Amniotic stem cell (primary cell): ENCODE results near the gene GPR152.
"Not testable (repeated sequence)": the region's sequence is repeated elsewhere in the genome, so short reads cannot be mapped to it uniquely, and the experiment has no call there.

Experiments used
- DNase-seq: peaks from one replicate; lab custom pipeline; 2025; lab: John Stamatoyannopoulos, UW

The GPR152 gene

DNA sequence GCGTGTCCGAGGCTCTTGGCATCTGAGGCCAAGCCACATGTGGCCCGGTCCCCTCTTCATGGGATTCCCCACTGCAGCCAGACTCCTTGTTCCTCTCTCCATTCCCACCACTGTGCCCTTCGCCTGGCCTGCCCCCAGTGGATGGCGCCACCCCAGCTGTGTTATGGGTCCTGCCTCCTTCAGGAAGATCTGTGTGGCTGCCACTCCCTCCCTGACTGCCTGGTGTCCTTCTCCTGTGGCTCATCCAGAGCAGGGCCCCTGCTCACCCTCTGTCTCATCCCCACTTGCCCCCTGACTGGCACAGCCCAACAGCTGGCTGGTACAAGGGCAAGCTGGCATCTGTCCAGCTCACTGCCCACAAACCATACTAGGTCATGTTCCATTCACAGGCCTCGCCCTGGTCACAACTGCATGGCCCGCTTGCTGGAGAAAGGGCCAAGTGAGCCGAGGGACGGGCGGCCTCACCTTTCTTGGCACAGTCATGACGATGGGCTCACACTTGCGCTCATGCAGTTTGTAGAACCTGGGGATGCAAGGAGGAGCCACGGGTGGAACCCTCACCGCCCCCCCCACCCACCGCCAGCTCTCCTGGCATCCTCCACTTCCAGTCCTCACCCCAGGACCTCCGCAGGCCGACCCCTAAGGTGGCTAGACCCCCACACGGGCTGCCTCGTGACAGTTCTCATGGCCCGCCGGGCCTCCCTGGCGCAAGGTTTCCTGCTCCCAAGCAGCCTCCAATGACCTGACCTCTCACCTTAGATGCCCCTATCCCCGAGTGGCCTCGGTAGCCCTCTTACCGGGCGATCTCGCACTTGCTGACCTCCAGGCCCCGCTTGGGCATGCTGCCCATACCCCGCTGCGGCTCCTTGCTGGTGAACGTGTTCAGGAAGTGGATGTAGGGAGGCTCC is 13.0 kb downstream of the GPR152 start:
- no peak for DNase-seq

DNA sequence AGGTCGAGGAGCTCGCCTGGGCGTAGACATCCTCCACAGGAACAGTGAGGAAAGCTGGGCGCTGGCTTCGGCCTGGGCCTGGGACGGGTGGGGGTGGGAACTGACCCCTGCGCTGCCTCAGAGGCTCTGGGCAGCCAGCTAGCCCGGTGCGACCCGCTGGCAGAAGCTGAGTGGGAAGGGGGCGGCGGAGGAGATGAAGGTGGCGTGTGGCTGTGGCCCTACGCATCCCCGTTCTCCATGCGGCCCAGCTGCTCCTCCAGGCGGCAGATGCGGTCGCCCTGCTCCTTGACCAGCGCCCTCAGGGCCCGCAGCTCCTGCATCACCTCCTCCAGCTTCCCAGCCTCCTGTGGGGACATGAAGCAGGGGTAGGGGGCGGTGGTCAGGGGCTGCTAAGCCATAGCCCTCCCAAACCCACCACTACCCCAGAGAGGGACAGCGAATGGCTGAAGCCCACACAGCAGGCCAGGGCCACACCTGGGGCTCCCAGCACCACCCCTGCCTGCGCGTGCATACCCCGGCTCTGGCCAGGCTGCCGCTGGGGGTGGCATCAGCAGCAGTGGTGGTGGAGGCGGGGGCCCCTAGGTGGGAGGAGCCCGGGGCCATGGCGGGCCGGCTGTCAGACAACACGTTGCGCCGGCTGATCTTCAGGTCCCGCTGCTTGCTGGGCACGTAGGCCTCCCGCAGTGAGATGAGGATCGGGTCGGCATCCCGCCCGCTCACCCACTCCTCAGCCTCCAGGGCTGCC is 14.2 kb downstream of the GPR152 start:
- no peak for DNase-seq

DNA sequence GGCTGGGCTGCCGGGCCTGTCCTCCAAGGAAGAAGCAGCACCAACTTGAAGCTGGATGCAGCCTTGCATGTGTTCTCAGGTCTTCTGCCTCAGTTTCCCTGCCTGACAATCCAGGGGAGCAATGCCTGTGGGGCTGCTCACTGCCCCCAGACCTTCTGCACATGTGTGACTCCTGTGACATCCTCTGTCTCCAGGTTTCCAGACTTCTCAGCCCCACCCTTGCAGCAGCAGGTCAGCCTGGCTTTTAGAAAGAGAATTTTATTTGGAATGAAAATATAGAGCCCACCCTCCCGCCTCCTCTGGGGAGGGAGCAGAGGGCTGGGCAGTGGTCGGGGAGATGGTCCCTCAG is 14.7 kb downstream of the GPR152 start:
- no peak for DNase-seq

DNA sequence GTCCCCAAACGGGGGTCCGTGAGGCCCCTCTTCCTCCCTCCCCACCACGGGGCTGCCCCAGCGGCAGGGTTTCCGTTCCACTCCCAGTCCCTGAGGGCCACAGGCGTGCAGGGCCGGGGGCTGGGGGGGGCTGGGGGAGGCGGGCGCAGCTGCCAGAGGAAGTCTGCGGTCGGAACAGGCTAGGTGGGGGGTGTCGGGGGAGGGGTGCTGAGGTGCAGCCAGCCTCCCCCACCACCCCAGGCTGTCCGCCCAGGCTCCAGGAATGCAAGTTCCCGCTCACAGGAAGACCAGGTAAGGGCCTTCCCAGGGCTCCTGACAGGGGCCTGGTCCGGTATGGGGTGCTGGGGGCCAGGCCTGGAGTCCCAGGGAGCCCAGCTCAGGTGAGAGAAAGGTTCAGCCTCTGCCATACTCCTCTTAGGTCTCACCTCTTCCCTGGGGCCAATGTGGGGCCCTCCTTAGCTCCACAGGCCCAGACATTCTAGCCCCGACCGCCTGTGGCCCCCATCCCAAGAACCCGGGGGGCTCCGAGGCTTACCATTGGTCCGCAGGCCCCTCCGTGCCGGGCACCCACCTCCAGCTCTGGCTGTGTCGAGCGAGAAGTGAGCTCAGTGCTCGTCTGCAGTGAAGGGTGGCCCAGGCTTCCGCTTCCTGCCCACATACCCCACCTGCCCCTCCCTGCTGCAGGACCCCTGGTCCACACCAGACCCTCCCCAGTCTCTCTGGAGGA is 15.3 kb downstream of the GPR152 start, which contains the start of gene PTPRCAP:
Gene PTPRCAP (minus strand): TSS at position 601 of the 727 bp plus-strand sequence. CDS start 63 bp downstream, at position 538.
- DNase-seq = no peak

DNA sequence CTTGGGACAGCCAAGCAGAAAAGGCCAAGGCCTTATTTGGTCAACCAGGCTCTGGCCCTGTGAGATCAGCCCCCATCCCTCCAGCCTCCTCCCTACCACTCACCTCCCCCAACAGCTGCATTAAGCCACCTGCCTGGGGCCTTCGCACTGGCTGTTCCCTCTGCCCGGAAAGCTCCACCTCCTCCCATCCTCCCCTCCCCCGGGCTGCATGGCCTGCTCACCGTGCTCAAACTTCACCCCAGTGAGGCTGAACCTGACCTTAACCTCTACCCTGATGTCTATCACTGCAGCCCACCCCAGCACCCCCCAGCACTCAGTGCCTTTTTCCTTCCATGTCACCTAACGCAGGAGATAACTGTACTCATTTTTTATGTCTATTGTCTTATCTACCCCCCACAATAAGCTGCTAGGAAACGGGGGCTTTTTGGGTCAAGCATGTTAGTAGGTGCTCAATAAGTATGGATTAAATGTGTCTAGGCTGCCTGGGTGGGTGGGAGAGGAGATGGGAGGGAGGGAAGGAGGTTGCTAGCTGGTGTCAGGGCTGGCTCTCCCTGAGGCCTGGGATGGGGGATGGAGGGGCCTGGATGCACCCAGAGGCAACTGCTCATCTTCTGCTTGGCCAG is 16.0 kb downstream of the GPR152 start:
- no peak for DNase-seq

DNA sequence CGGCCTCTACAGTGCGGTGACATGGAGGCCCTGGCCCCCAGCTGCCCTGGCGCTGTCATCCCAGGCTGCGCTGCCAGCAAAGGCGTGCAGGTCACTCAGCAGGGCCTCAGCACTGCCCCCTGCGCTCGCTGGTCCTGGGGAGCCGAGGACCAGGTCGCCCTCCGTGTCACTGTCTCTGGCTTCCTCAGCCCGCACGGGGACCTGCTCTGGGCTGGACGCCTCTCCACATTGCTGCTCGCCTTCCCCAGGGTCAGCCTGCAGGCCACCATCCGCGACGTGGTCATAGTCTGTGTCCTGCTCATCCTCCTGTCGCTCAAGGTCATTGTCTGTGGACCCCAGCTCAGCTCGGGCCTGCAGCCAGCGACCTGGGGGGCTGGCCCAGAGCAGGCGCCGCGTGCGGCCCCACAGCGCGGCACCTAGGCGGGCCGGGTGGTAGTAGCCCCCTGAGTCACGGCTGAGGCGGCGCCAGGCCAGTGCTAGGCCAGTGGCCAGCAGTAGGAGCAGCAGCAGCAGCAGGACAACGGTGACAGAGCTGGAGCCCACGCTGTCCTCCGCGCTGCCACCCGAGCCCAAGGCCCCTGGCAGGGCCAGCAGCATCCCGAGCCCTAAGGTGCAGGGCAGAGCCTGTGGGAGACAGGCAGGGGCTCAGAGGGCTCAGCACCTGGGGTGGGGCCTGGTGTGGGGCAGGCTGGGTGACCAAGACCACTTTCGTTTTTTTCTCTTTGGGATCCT is 16.6 kb downstream of the GPR152 start:
- no peak for DNase-seq

DNA sequence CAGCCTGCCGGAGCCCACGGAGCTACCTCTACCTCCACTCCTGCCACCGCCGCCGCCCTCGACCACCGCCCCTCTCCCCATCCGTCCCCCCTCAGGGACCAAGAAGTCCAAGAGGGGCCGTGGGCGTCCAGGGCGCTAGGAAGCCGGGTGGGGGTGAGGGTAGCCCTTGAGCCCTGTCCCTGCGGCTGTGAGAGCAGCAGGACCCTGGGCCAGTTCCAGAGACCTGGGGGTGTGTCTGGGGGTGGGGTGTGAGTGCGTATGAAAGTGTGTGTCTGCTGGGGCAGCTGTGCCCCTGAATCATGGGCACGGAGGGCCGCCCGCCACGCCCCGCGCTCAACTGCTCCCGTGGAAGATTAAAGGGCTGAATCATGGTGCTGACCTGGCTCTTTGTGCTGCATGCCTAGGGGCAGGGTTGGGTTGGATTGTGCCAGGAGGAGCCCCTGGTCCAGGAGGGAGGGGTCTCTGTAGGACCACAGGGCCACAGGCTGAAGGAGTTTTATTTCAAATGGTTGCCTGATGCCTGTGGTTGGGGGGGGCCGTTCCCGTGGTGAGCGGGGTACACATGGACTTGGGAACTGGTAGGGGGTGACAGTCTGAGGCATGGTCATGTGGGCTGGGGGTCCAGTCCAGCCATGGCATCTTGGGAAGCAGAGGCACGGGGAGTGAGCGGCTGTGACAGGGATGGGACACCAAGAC is 17.4 kb downstream of the GPR152 start:
- DNase-seq = no peak

DNA sequence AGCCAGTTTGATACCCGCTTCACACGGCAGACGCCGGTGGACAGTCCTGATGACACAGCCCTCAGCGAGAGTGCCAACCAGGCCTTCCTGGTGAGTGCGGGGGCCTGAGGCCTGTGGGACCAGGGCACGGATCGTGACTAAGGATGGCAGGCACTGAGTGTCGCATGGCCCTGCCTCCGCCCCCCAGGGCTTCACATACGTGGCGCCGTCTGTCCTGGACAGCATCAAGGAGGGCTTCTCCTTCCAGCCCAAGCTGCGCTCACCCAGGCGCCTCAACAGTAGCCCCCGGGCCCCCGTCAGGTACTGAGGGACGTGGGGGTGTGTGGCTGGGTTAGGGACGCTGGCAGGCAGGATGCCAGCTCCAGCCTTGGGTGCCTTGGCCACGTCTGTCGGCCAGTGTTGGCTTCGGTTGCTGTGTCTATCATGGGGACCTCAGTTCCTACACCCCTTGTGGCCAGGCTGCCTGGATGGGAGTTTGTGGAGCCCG is 18.1 kb downstream of the GPR152 start:
- DNase-seq = no peak

DNA sequence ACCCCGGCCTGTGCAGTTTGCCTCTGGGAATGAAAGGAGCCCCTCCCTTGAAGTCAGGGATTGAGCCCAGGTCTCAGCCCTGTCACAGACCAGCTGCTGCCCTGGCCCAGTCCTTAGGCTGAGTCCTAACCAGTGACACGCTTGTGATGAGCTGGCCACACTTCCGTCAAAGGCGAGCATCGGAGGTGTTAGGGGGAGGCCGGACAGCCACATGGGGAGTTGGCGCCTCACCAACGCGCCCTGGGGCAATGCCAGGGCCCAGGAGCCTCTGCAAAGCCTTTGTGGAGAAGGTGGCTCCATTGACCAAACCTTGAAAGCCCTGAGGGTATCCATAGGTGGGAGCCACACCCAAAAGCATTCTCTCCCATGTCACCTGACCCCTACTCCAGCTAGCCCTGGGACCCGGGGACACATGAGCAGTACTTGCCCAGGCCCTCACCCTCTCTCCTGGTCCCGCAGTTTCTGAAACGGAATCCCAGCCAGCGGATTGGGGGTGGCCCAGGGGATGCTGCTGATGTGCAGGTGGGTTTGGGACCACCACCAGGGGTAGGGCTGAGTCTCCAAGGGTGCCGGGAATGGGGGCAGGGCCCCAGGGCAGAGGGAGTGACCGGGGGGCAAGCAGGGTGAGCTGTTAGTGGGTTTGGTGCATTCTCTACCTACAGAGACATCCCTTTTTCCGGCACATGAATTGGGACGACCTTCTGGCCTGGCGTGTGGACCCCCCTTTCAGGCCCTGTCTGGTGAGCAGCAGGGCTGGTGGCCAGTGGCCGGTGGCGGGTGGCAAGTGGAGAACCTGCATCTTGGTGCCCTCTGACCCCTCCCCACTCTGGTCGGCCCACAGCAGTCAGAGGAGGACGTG is 18.8 kb downstream of the GPR152 start:
- DNase-seq = no peak

DNA sequence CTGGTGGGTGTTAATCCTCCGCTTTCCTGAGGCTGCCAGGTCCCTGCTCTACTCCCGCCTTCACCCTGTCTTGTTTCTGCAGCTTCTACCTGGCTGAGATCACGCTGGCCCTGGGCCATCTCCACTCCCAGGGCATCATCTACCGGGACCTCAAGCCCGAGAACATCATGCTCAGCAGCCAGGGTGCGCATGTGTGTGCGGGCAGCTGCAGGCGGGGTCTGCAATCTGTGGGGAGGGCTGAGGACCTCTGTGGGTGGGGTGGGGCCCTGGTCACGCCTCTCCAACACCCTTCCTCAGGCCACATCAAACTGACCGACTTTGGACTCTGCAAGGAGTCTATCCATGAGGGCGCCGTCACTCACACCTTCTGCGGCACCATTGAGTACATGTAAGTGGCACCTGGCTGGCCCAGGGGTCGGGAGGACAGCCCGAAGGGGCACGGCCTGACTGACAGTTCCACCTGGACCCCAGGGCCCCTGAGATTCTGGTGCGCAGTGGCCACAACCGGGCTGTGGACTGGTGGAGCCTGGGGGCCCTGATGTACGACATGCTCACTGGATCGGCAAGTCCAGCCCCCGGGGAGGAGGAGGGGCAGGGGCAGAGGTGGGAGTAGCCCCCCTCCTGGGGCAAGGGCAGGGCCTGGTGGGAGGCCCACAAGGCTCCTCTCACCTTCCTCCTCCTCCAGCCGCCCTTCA is 19.7 kb downstream of the GPR152 start:
- DNase-seq = no peak

DNA sequence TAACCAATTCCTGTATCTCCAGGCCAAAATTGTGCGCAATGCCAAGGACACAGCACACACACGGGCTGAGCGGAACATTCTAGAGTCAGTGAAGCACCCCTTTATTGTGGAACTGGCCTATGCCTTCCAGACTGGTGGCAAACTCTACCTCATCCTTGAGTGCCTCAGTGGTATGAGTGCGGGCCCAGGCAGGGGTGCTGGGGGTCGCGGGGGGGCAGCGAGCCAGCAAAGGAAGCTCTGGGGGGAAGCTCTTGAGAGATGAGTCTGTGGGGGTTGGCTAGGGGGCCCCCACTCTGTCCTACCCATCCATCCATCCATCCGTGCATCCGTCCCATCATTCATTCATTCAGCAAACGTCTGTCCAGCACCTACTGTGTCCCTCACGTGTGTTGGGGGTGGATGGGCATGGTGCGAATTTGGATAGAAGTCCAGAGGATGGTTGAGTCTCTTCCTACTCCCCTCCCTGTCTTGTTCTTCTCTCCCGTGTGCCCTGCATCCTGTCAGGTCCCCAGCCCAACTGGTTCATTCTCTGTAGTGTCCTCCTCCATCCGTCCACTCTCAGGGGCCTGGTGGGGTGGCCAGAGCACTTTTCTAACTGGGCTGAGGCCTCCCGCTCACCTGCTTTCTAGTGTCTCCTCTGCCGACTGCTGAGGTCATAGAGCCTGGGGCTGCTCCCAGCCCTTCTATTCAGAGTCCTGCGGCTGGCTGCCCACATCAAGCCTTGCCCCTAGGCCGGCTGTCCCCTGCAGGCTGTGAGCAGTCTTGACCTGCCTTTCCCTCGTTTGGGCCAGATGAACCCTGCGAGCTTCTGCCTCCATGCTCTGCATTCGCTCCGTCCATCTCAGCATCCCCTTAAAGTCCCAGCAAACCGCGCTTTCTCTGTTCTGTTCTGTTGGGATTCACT is 20.9 kb downstream of the GPR152 start:
- DNase-seq = no peak

DNA sequence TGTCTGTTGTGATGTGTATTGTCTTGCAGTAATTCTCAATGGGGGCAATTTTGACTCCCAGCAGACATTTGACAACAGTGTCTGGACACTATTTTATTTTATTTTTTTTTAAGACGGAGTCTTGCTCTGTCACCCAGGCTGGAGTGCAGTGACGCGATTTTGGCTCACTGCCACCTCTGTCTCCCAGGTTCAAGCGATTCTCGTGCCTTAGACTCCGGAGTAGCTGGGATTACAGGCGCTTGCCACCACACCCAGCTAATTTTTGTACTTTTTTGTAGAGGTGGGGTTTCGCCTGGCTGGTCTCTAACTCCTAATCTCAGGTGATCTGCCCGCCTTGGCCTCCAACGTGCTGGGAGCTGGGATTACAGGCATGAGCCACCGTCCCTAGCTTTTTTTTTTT is 22.8 kb downstream of the GPR152 start:
- no peak for DNase-seq

DNA sequence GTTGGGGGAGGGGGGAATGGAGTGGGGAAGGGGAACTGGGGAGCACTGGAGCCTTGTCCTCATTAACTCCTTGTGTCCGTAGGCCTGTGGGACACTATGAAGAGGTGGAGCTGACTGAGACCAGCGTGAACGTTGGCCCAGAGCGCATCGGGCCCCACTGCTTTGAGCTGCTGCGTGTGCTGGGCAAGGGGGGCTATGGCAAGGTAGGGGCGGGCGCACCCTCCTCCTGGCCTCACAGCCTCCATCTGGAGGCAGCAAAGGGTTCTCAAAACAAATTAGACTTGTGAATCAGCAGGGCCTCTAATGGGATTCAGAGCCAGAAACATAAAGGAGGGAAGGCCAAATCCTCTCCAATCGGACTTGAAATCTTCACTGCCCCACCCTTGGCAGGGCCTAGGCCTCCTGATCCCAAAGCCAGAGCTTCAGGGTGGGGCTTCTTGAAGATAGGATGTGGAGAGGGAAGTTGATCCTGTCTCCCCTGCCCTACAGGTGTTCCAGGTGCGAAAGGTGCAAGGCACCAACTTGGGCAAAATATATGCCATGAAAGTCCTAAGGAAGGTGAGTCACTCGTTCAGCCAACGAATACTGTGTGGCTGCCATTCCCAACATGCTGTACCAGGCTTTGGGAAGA is 23.4 kb downstream of the GPR152 start:
- DNase-seq = no peak

DNA sequence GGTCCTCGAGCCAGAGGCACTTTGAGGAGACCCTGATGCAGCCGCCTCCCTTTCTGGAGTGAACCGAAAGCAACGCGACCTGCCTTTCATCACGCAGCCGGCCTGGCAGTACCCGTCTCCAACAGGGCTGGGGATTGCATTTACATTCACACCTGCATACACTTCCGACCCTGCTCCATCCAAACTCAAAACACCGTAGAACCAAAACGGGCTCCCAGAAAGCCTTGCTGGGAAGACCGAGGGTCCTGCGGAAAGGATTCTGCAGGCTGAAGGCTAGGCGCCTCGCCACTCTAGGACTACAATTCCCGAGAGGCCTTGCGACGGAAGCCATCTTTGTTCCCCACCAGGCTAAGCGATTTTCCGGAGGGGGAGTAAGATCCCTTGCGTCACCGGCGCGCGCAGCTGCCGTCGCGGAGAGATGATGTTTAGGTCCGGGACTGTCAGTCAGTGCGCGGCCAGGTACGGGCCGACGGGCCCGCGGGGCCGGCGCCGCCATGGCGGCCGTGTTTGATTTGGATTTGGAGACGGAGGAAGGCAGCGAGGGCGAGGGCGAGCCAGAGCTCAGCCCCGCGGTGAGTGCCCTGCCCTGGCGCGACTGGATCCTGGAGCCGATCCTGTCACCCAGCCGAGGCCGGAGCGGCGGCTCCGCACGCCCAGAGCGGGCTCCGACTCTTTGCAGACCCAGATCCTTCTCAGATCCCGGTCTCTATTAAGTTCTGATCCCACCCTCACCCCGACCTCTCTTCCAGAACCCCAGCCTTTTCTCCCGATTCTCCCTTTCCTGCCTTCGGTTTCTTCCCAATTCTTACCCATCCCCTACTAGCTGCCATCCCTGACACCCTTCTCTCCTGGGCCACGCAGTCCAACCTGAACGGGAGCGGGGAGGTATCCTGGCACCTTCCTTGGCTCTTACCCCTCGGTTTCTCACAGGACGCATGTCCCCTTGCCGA is 24.2 kb downstream of the GPR152 start, which contains the start of gene RPS6KB2:
Gene RPS6KB2 (plus strand): TSS at position 443 of the 950 bp plus-strand sequence. CDS start 52 bp downstream, at position 495.
- peak; percentile 93 for DNase-seq

DNA sequence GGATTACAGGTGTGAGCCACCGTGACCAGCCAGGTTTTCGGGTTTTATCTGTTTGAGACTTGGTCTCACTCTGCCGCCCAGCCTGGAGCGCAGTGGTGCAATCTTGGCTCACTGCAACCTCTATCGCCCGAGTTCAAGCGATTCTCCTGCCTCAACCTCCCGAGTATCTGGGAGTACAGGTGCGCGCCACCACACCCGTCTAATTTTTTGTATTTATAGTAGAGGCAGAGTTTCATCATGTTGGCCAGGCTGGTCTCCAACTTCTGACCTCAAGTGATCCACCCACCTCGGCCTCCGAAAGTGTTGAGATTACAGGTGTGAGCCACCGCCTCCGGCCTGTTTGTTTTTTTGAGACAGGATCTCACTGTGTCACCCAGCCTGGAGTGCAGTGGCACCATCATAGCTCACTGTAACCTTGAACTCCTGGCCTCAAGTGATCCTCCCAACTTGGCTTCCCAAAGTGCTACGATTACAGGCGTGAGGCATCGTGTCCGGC is 25.1 kb downstream of the GPR152 start:
- DNase-seq = not testable (repeated sequence)
